Spinal cord (tissue), 10 donors: ENCODE data around the gene PA2G4. TPM values are rescaled to one million over a fixed set of nuclear protein-coding genes. Genes with fewer than 3 reads are reported as not detected.
"Not testable (repeated sequence)": the region's sequence is repeated elsewhere in the genome, so short reads cannot be mapped to it uniquely, and the experiment has no call there.

ENCODE experiments used
- DNase-seq, 6 donors: peaks; one replicate each; pipeline versions ENCODE4 v3.0.0 to v3.0.0-alpha.2; 2013 to 2015; ENCODE audit warnings: low spot score in 6 of 6, low read depth in 4 of 6
- H3K27ac ChIP-seq: one replicate; pipeline ENCODE4 v1.5.1; 2013; ENCODE audit warnings: low read depth, low read length, control low read depth
- H3K27me3 ChIP-seq: one replicate; pipeline ENCODE4 v1.6.1; 2013; ENCODE audit warnings: low read length; ENCODE audit not compliant: control insufficient read depth, insufficient read depth
- H3K36me3 ChIP-seq: one replicate; pipeline ENCODE4 v1.6.1; 2013; ENCODE audit warnings: low read length; ENCODE audit not compliant: control insufficient read depth, insufficient read depth
- H3K4me1 ChIP-seq: one replicate; pipeline ENCODE4 v1.6.1; 2013; ENCODE audit warnings: low read length; ENCODE audit not compliant: control insufficient read depth, insufficient read depth
- H3K4me3 ChIP-seq: one replicate; pipeline ENCODE4 v1.5.1; 2013; ENCODE audit warnings: low read depth, low read length, control low read depth
- H3K9me3 ChIP-seq: one replicate; pipeline ENCODE4 v1.6.1; 2013; ENCODE audit warnings: low read length; ENCODE audit not compliant: control insufficient read depth, insufficient read depth
- WGBS: methylation state at CpG from one replicate; pipeline ENCODE4 v1.1.5; 2013; ENCODE audit warnings: missing lambda C conversion rate; ENCODE audit not compliant: insufficient coverage; 5-methylcytosine and 5-hydroxymethylcytosine counted together
- long read RNA-seq, 4 donors: transcript quantifications; one replicate each; lab custom pipeline, GENCODE V29; 2026
- polyA plus RNA-seq, 2 donors: library from polyadenylated mRNA; unstranded; fragments of 120-200 nt; gene quantifications; one replicate each; pipeline ENCODE4 v1.2.1, GENCODE V29; 2013; ENCODE audit not compliant: insufficient read length in 2 of 2
- total RNA-seq, 2 donors: library from RNA; depleted of rRNA in 1 of 2; stranded (reverse); fragments of 120-200 nt in 1 of 2; fragments of >200 nt in 1 of 2; gene quantifications; one replicate each; pipeline versions ENCODE4 v1.2.3 to v1.2.4, GENCODE V29; 2013 to 2014
- donor health status: healthy.

PA2G4 gene
- 100 to 1,000 TPM in 1 of 2 donors, 10 to 100 TPM in 1; 63.6 to 106 TPM for total RNA-seq
- polyA plus RNA-seq: 100 to 1,000 TPM; 123 to 126 TPM
- long read RNA-seq, donor 1, transcript PA2G4-201 (13 exons, 2,577 nt): major isoform, 43 of 83 reads
- long read RNA-seq, donor 1, partial matches to known transcripts: 30 of 83 reads
- long read RNA-seq, donor 1, other reads (novel, unspliced or antisense): 9 of 83 reads
- long read RNA-seq, donor 2, transcript PA2G4-201 (13 exons, 2,577 nt): major isoform, 6 of 20 reads
- long read RNA-seq, donor 2, partial matches to known transcripts: 14 of 20 reads
- long read RNA-seq, donor 2, other reads (novel, unspliced or antisense): 0 of 20 reads
- long read RNA-seq, donor 3, transcript PA2G4-201 (13 exons, 2,577 nt): major isoform, 7 of 47 reads
- long read RNA-seq, donor 3, partial matches to known transcripts: 38 of 47 reads
- long read RNA-seq, donor 3, other reads (novel, unspliced or antisense): 0 of 47 reads
- long read RNA-seq, donor 4, transcript PA2G4-201 (13 exons, 2,577 nt): major isoform, 26 of 138 reads
- long read RNA-seq, donor 4, partial matches to known transcripts: 112 of 138 reads
- long read RNA-seq, donor 4, other reads (novel, unspliced or antisense): 0 of 138 reads

GRCh38 chr12:56104109-56104814 is at the start of gene PA2G4:
Gene PA2G4, plus strand, starts transcription at chr12:56104559. Its CDS starts 179 bp downstream, at chr12:56104738.
- Histone ChIP-seq H3K27ac (peak within 1 kb of the TSS; percentile 93), H3K4me1 (peaks cover 11% of the 10 kb centered on the region), H3K4me3 (peak within 1 kb of the TSS; percentile 95), H3K27me3 (no peaks in the 10 kb centered on the region), H3K9me3 (no peaks in the 10 kb centered on the region), H3K36me3 (peaks cover 32% of the 10 kb centered on the region)
- WGBS: 0% methylated on average over 60 of the region's 60 CpGs
- DNase-seq: peak; percentile 93 to 99 (median 95)

DNA sequence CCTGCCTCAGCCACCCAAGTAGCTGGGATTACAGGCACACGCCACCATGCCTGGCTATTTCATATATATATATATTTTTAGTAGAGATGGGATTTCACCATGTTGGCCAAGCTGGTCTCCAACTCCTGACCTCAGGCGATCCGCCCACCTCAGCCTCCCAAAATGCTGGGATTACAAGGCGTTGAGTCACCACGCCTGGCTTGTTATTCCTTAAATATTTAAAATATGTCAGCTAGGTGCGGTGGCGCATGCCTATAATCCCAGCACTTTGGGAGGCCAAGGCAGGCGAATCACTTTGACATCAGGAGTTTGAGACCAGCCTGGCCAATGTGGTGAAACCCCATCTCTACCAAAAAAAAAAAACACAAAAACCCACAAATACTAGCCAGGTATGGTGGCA is 44.4 kb upstream of the PA2G4 start:
- DNase-seq, H3K27ac ChIP-seq, H3K4me3 ChIP-seq, H3K27me3 ChIP-seq, H3K36me3 ChIP-seq, H3K9me3 ChIP-seq, H3K4me1 ChIP-seq: not testable (repeated sequence)
- 100% methylated on average over 5 of the region's 8 CpGs for WGBS

GRCh38 chr12:56061982-56062381 is 42.4 kb upstream of the PA2G4 start:
- H3K4me1 ChIP-seq: no peaks in the 10 kb centered on the region
- no peak for DNase-seq
- no peaks in the 10 kb centered on the region for H3K27me3 ChIP-seq
- no peak overlapping the region for H3K27ac ChIP-seq
- no peak overlapping the region for H3K4me3 ChIP-seq
- 78% methylated on average over 3 of the region's 5 CpGs for WGBS
- no peaks in the 10 kb centered on the region for H3K36me3 ChIP-seq
- H3K9me3 ChIP-seq: no peaks in the 10 kb centered on the region

DNA sequence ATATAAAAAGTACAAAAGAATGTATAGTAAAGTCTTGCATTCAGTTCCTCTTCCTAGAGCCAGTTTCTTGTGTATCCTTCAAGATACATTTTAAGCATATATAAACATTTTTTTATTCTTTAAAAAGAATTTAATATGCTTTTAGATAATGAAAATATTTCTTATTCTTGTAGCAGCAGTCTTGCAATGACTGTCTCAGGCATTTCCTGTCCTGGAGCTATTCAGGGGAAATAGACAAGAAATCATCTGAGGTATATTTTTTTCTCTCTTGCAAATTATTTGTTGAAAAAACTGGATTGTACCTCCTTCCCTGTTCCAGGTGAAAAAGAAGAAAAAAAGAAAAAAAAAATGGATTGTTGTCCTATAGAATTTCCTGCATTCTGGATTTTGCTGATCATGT is 41.4 kb upstream of the PA2G4 start:
- no peak for DNase-seq
- Histone ChIP-seq H3K27me3 (no peaks in the 10 kb centered on the region), H3K4me1 (no peaks in the 10 kb centered on the region), H3K4me3 (no peak overlapping the region), H3K9me3 (no peaks in the 10 kb centered on the region), H3K36me3 (no peaks in the 10 kb centered on the region), H3K27ac (no peak overlapping the region)

- 67% methylated on average over 1 of the region's 4 CpGs for WGBS
- Histone ChIP-seq H3K9me3 (no peaks in the 10 kb centered on the region), H3K36me3 (no peaks in the 10 kb centered on the region), H3K4me3 (no peak overlapping the region), H3K27ac (no peak overlapping the region), H3K27me3 (no peaks in the 10 kb centered on the region), H3K4me1 (no peaks in the 10 kb centered on the region)
- DNase-seq: no peak
Measured at GRCh38 chr12:56071648-56072047, 32.7 kb upstream of the PA2G4 start.

- Histone ChIP-seq H3K4me1 (peaks cover 7% of the 10 kb centered on the region), H3K36me3 (no peaks in the 10 kb centered on the region), H3K27ac (no peak overlapping the region), H3K27me3 (peaks cover 6% of the 10 kb centered on the region), H3K9me3 (no peaks in the 10 kb centered on the region), H3K4me3 (no peak overlapping the region)
- DNase-seq: no peak
- 76% methylated on average over 5 of the region's 5 CpGs for WGBS
Measured at GRCh38 chr12:56074396-56074795, 30.0 kb upstream of the PA2G4 start.

DNA sequence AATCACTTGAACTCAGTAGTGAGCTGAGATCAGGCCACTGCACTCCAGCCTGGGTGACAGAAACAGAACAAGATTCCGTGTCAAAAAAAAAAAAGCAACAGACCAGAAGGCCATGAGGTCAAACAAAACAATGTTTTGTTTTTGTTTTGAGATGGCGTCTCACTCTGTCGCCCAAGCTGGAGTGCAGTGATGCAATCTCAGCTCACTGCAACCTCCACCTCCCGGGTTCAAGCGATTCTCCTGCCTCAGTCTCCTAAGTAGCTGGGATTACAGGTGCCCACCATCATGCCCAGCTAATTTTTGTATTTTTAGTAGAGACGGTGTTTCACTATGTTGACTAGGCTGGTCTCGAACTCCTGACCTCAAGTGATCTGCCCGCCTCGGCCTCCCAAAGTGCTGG is 26.4 kb upstream of the PA2G4 start:
- peaks cover 35% of the 10 kb centered on the region for H3K4me1 ChIP-seq
- not testable (repeated sequence) for H3K4me3 ChIP-seq, H3K9me3 ChIP-seq, H3K27ac ChIP-seq, H3K36me3 ChIP-seq, DNase-seq
- peaks cover 31% of the 10 kb centered on the region for H3K27me3 ChIP-seq
- WGBS: 83% methylated on average over 5 of the region's 9 CpGs

- peaks cover 35% of the 10 kb centered on the region for H3K4me1 ChIP-seq
- peaks cover 31% of the 10 kb centered on the region for H3K27me3 ChIP-seq
- peak overlapping the region; percentile 88 for H3K27ac ChIP-seq
- WGBS: no CpG with 5 or more reads among the region's 1 CpG
- no peak for DNase-seq
- no peaks in the 10 kb centered on the region for H3K9me3 ChIP-seq
- no peaks in the 10 kb centered on the region for H3K36me3 ChIP-seq
- H3K4me3 ChIP-seq: peak overlapping the region; percentile 78
Measured at GRCh38 chr12:56078427-56078826, 25.9 kb upstream of the PA2G4 start.

- no peaks in the 10 kb centered on the region for H3K9me3 ChIP-seq
- 2% methylated on average over 36 of the region's 50 CpGs for WGBS
- peak overlapping the region; percentile 78 for H3K4me3 ChIP-seq
- DNase-seq: peak in 4 of 6 donors; percentile 33 to 82 (median 54)
- peaks cover 31% of the 10 kb centered on the region for H3K27me3 ChIP-seq
- H3K4me1 ChIP-seq: peaks cover 39% of the 10 kb centered on the region
- no peaks in the 10 kb centered on the region for H3K36me3 ChIP-seq
- H3K27ac ChIP-seq: peak overlapping the region; percentile 88
Measured at GRCh38 chr12:56078931-56079722, 25.2 kb upstream of the PA2G4 start.
